Skeletal muscle tissue (tissue), 4 donors: ENCODE measurements around the gene VAV2. TPM values are rescaled to one million over a fixed set of nuclear protein-coding genes. Genes with fewer than 3 reads are reported as not detected.

Experiments used
- H3K27ac ChIP-seq: one replicate; pipeline ENCODE4 v1.7.0; 2013; ENCODE audit warnings: mild to moderate bottlenecking, low read depth, low read length, inconsistent platforms
- H3K27me3 ChIP-seq, 3 donors: one replicate each; pipeline ENCODE4 v1.7.0; 2013; ENCODE audit warnings: low read length in 3 of 3; ENCODE audit not compliant: control insufficient read depth in 3 of 3, insufficient read depth in 3 of 3
- H3K36me3 ChIP-seq, 3 donors: one replicate each; pipeline ENCODE4 v1.7.0; 2013; ENCODE audit warnings: low read length in 3 of 3; ENCODE audit not compliant: control insufficient read depth in 3 of 3, insufficient read depth in 3 of 3
- H3K4me1 ChIP-seq, 3 donors: one replicate each; pipeline ENCODE4 v1.7.0; 2013; ENCODE audit warnings: low read length in 3 of 3, mild to moderate bottlenecking in 3 of 3; ENCODE audit not compliant: control insufficient read depth in 3 of 3, insufficient read depth in 3 of 3
- H3K4me3 ChIP-seq, 3 donors: one replicate each; pipeline ENCODE4 v1.7.0; 2013; ENCODE audit warnings: low read length in 3 of 3
- H3K9ac ChIP-seq, 3 donors: one replicate each; pipeline ENCODE4 v1.7.0; 2013; ENCODE audit warnings: low read length in 3 of 3, mild to moderate bottlenecking in 3 of 3, moderate library complexity in 2 of 3, low read depth in 1 of 3
- H3K9me3 ChIP-seq, 3 donors: one replicate each; pipeline ENCODE4 v1.7.0; 2013; ENCODE audit warnings: low read length in 3 of 3; ENCODE audit not compliant: control insufficient read depth in 3 of 3
- total RNA-seq: library from RNA; depleted of rRNA; stranded (reverse); fragments of >200 nt; gene quantifications from one replicate; pipeline ENCODE4 v1.2.3, GENCODE V29; 2014
- donor health status: Osteomylitis.

Gene VAV2
- total RNA-seq, 1 donor from 2014 or later: 9.9 TPM

DNA sequence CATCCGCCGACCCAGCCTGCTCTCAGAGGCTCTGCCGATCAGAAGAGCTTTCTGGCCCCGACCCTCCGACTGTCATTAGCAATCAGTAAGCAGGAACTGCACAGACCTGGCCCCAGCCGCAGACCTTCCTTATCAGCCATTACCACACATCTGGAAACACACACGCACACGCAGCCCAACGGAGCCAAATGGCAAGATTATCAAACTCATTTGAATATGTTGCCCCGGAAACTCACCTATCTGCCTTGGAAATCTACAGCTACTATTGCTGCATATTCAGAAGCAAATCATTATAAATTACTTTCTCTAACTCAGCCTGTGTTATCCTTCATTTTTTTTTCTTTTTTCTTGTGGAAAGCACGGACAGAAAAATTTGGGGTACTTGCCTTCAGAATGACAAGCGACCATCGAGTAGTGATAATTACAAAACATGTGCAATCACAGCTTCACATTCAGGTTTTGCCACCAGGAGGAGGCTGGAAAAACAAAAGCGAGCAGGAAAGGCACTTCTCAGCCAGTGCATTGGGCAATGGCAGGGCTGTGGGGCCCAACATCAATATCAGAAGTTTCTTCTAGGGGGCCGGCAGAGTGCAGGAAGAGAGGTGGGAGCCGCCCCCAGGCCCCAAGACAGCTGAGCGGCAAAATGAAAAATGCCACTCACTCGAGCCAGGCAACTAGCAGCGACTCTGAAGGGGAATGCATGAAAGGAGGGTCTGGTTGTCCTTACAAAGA, 122.3 kb downstream of the VAV2 start:
- no peaks in the 10 kb centered on the region for H3K36me3 ChIP-seq
- no peak overlapping the region for H3K27ac ChIP-seq
- no peak overlapping the region for H3K9ac ChIP-seq
- no peak overlapping the region for H3K4me3 ChIP-seq
- peaks cover 0 to 24% (median 4%) of the 10 kb centered on the region in 3 donors for H3K27me3 ChIP-seq
- H3K9me3 ChIP-seq: peaks cover 0 to 3% (median 0%) of the 10 kb centered on the region in 3 donors
- no peaks in the 10 kb centered on the region for H3K4me1 ChIP-seq

GRCh38 chr9:133868203-133868602, 123.9 kb downstream of the VAV2 start:
- no peak overlapping the region for H3K9ac ChIP-seq
- H3K27ac ChIP-seq: no peak overlapping the region
- peaks cover 0 to 8% (median 4%) of the 10 kb centered on the region in 3 donors for H3K27me3 ChIP-seq
- no peaks in the 10 kb centered on the region for H3K36me3 ChIP-seq
- H3K4me3 ChIP-seq: no peak overlapping the region
- H3K9me3 ChIP-seq: peaks cover 0 to 3% (median 0%) of the 10 kb centered on the region in 3 donors
- peaks cover 3 to 12% (median 10%) of the 10 kb centered on the region in 3 donors for H3K4me1 ChIP-seq

DNA sequence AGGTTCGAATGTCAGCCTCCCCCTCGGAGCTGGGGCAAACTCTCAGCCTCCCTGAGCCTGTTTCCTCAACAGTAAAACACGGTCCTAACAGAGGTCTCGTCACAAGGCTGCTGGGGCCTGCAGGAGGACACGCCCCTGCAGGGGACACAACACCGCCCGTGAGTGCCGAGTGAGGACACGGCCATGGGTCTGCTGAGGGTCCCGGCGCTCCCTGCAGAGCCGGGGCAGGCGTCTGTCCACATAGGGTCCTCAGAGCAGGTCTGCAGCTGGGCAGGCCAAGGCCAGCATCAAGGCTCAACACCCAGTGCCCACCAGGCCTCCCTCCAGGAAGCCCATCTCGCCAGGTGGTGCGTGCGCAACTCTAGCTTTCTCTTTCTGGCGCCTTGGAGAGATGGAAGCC, 125.2 kb downstream of the VAV2 start:
- H3K27me3 ChIP-seq: peaks cover 0 to 10% (median 8%) of the 10 kb centered on the region in 3 donors
- no peak overlapping the region for H3K27ac ChIP-seq
- no peak overlapping the region for H3K9ac ChIP-seq
- no peaks in the 10 kb centered on the region for H3K36me3 ChIP-seq
- no peak overlapping the region for H3K4me3 ChIP-seq
- H3K4me1 ChIP-seq: peaks cover 7 to 24% (median 22%) of the 10 kb centered on the region in 3 donors
- H3K9me3 ChIP-seq: peaks cover 0 to 3% (median 0%) of the 10 kb centered on the region in 3 donors

GRCh38 chr9:133864011-133864410, 128.1 kb downstream of the VAV2 start:
- H3K9ac ChIP-seq: peak overlapping the region in 1 of 3 donors; percentile 3
- peak overlapping the region; percentile 54 for H3K27ac ChIP-seq
- peaks cover 0 to 15% (median 14%) of the 10 kb centered on the region in 3 donors for H3K27me3 ChIP-seq
- H3K4me3 ChIP-seq: no peak overlapping the region
- H3K4me1 ChIP-seq: peaks cover 7 to 27% (median 23%) of the 10 kb centered on the region in 3 donors
- H3K9me3 ChIP-seq: peaks cover 0 to 3% (median 0%) of the 10 kb centered on the region in 3 donors
- no peaks in the 10 kb centered on the region for H3K36me3 ChIP-seq

- peaks cover 7 to 27% (median 23%) of the 10 kb centered on the region in 3 donors for H3K4me1 ChIP-seq
- peaks cover 0 to 3% (median 0%) of the 10 kb centered on the region in 3 donors for H3K9me3 ChIP-seq
- H3K4me3 ChIP-seq: peak overlapping the region in 2 of 3 donors; percentile 32 to 52
- peak overlapping the region in 2 of 3 donors; percentile 33 to 43 for H3K9ac ChIP-seq
- H3K27ac ChIP-seq: peak overlapping the region; percentile 54
- no peaks in the 10 kb centered on the region for H3K36me3 ChIP-seq
- H3K27me3 ChIP-seq: peaks cover 0 to 15% (median 14%) of the 10 kb centered on the region in 3 donors
Observed at GRCh38 chr9:133863257-133863592, 128.9 kb downstream of the VAV2 start.

GRCh38 chr9:133862585-133863256, 129.4 kb downstream of the VAV2 start:
- Histone ChIP-seq H3K4me1 (peaks cover 7 to 27% (median 23%) of the 10 kb centered on the region in 3 donors), H3K36me3 (no peaks in the 10 kb centered on the region), H3K9ac (peak overlapping the region in 2 of 3 donors; percentile 33 to 43), H3K27me3 (peaks cover 0 to 15% (median 14%) of the 10 kb centered on the region in 3 donors), H3K4me3 (peak overlapping the region; percentile 32 to 52 (median 49)), H3K27ac (peak overlapping the region; percentile 54), H3K9me3 (peaks cover 0 to 3% (median 0%) of the 10 kb centered on the region in 3 donors)

DNA sequence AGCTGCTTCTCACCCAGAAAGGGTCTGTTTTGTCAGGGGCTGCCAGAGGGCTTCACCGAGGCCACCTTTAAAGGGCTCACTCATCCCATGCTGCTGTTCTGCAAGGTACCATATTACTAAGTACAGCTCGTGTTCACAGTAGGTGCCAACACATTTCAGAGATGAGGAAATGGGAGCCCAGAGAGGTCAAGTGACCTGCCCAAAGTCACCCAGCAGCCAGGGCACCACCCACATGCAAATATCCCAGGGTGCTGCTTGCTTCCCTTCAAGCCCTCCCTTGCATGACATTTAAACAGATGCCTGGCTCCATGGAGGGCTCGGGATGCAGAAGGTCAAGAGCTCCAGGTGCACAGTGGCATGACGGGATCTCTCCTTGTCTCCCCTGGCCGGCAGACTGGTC, 130.4 kb downstream of the VAV2 start:
- H3K27me3 ChIP-seq: peaks cover 0 to 18% (median 15%) of the 10 kb centered on the region in 3 donors
- H3K9me3 ChIP-seq: peaks cover 0 to 3% (median 0%) of the 10 kb centered on the region in 3 donors
- no peaks in the 10 kb centered on the region for H3K36me3 ChIP-seq
- H3K4me1 ChIP-seq: peaks cover 7 to 27% (median 23%) of the 10 kb centered on the region in 3 donors
- no peak overlapping the region for H3K4me3 ChIP-seq
- no peak overlapping the region for H3K9ac ChIP-seq
- H3K27ac ChIP-seq: no peak overlapping the region

DNA sequence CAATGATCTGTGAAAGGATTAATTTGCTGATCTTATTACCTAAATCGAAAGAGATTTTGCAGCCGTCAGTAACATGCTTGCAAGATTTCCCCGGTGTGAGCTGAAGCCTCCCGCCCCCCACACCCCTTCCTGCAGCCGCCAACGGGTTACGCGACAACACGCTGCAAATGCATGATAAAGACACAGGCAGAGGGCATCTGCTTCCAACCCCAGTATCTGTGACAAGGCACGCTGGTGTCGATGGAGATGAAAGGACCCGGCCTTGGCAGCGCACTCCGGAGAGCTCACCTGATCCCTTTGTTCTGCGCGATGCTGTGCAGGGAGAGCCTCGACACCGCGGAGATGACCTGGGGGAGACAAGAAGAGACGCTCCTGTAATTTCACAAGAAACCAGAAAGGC, 131.0 kb downstream of the VAV2 start:
- Histone ChIP-seq H3K27ac (no peak overlapping the region), H3K9me3 (peaks cover 0 to 3% (median 0%) of the 10 kb centered on the region in 3 donors), H3K4me3 (no peak overlapping the region), H3K4me1 (peaks cover 7 to 27% (median 23%) of the 10 kb centered on the region in 3 donors), H3K9ac (no peak overlapping the region), H3K36me3 (no peaks in the 10 kb centered on the region), H3K27me3 (peaks cover 0 to 18% (median 15%) of the 10 kb centered on the region in 3 donors)

DNA sequence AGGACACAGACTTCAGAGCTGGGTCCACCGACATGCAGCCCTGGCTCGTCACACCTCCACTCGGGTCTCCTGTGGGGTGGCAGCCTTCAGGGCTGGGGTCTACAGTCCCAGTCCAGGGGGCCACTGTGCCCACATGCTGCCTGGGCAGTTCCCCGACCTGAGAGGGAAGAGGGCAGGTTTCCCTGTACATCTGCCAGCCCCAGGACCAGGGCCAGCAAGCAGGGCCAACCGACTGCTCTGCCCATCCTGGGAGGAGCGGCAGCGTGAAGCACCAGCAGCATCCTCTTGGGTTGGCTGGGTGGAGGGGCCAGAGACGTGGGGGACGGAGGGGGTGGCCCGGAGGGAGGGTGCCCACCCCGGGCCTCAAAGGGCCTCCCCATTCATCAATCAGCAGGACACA, 133.4 kb downstream of the VAV2 start:
- Histone ChIP-seq H3K36me3 (no peaks in the 10 kb centered on the region), H3K27me3 (peaks cover 9 to 30% (median 19%) of the 10 kb centered on the region in 3 donors), H3K4me1 (peaks cover 12 to 25% (median 22%) of the 10 kb centered on the region in 3 donors), H3K4me3 (no peak overlapping the region), H3K27ac (no peak overlapping the region), H3K9me3 (no peaks in the 10 kb centered on the region), H3K9ac (no peak overlapping the region)

- peaks cover 9 to 14% (median 10%) of the 10 kb centered on the region in 3 donors for H3K4me1 ChIP-seq
- no peak overlapping the region for H3K9ac ChIP-seq
Observed at GRCh38 chr9:133857639-133858038, 134.5 kb downstream of the VAV2 start.

More at GRCh38 chr9:133857639-133858038, 134.5 kb downstream of the VAV2 start:
- no peaks in the 10 kb centered on the region for H3K36me3 ChIP-seq
- H3K4me3 ChIP-seq: no peak overlapping the region
- no peak overlapping the region for H3K27ac ChIP-seq
- peaks cover 16 to 30% (median 25%) of the 10 kb centered on the region in 3 donors for H3K27me3 ChIP-seq
- no peaks in the 10 kb centered on the region for H3K9me3 ChIP-seq
